ENCODE measurements around the gene S100A3. TPM values are rescaled to one million over a fixed set of nuclear protein-coding genes. Genes with fewer than 3 reads are reported as not detected.
A peak's percentile ranks its signal among the peaks of the same experiment; 100 is the strongest.
"Not testable (repeated sequence)": the region's sequence is repeated elsewhere in the genome, so short reads cannot be mapped to it uniquely, and the experiment has no call there.

S100A3 gene
- total RNA-seq, 1 donor from 2014 or later = 0.46 TPM

DNA sequence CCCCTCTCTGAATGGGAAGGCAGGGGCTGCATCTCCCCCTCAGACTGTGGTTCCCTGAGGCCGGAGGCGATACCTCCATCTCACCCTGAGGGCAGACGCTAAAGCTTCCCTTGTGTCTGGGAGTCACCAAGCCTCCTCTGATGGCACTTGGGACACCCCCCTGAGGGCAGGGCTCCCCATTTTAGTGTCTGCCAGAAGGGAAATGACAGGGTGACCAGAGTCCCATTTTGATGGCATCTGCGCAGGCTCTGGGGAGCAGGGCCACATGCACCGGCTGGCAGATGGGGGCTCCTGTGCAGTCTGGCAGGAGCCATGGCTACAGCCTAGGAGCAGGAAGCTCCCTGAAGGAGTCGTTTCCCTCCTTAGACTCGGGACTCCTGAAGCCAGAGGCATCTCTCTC lies 14.9 kb upstream of the S100A3 start:
- Mint-ChIP-seq H3K4me3 (ENCODE audit: low read depth) (no peak overlapping the region), H3K27ac (no peak overlapping the region), H3K36me3 (ENCODE audit: insufficient read depth) (no peaks in the 10 kb centered on the region), H3K4me1 (ENCODE audit: low read depth) (peaks cover 28% of the 10 kb centered on the region), H3K9me3 (ENCODE audit: low read depth) (no peaks in the 10 kb centered on the region), H3K27me3 (no peaks in the 10 kb centered on the region)
- DNase-seq (ENCODE audit: low spot score, unreplicated experiment) = no peak
- TF ChIP-seq, protein P1, sequence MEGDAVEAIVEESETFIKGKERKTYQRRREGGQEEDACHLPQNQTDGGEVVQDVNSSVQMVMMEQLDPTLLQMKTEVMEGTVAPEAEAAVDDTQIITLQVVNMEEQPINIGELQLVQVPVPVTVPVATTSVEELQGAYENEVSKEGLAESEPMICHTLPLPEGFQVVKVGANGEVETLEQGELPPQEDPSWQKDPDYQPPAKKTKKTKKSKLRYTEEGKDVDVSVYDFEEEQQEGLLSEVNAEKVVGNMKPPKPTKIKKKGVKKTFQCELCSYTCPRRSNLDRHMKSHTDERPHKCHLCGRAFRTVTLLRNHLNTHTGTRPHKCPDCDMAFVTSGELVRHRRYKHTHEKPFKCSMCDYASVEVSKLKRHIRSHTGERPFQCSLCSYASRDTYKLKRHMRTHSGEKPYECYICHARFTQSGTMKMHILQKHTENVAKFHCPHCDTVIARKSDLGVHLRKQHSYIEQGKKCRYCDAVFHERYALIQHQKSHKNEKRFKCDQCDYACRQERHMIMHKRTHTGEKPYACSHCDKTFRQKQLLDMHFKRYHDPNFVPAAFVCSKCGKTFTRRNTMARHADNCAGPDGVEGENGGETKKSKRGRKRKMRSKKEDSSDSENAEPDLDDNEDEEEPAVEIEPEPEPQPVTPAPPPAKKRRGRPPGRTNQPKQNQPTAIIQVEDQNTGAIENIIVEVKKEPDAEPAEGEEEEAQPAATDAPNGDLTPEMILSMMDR (IDR thresholded peaks at IDR 0.05; ENCODE audit: unreplicated experiment) = no peak

DNA sequence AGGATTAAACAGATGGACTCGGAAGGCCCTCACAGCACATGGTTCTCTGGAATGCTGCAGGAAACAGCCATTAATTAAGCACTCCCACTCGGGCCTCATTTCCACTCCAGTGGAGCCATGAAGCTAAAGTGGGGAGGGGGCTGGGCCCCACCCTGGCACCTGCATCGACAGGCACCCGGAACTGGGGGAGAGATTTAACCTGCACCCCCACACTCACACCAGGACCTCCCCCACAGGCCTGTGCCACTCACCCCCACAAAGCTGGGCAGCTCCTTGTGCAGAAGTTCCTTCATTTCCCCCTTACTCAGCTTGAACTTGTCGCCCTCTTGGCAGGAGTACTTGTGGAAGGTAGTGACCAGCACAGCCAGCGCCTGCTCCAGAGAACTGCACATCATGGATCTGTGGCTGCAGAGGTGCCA lies 14.4 kb upstream of the S100A3 start:
- H3K36me3 Mint-ChIP-seq (ENCODE audit: insufficient read depth) = no peaks in the 10 kb centered on the region
- TF ChIP-seq, protein P1 (IDR thresholded peaks at IDR 0.05; ENCODE audit: unreplicated experiment) = no peak
- no peaks in the 10 kb centered on the region for H3K27me3 Mint-ChIP-seq
- H3K27ac Mint-ChIP-seq = peak overlapping the region; percentile 77
- no peak for DNase-seq (ENCODE audit: low spot score, unreplicated experiment)
- H3K4me1 Mint-ChIP-seq (ENCODE audit: low read depth) = peaks cover 23% of the 10 kb centered on the region
- no peaks in the 10 kb centered on the region for H3K9me3 Mint-ChIP-seq (ENCODE audit: low read depth)
- H3K4me3 Mint-ChIP-seq (ENCODE audit: low read depth) = no peak overlapping the region

DNA sequence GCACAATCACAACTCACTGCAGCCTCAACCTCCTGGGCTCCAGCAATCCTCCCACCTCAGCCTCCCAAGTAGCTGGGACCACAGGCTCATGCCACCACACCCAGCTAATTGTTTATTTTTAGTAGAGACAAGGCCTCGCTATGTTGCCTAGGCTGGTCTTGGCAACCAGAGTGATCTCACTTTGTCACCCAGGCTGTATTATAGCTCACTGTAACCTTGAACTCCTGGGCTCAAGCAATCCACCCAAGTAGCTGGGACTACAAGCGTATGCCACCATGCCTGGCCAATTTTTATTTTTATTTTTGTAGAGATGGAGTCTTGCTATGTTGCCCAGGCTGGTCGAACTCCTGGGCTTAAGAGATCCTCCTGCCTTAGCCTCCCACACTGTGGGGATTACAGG lies 13.0 kb upstream of the S100A3 start:
- not testable (repeated sequence) for DNase-seq (ENCODE audit: low spot score, unreplicated experiment); H3K36me3 Mint-ChIP-seq (ENCODE audit: insufficient read depth); H3K9me3 Mint-ChIP-seq (ENCODE audit: low read depth); H3K4me3 Mint-ChIP-seq (ENCODE audit: low read depth); H3K27ac Mint-ChIP-seq; H3K27me3 Mint-ChIP-seq
- peaks cover 13% of the 10 kb centered on the region for H3K4me1 Mint-ChIP-seq (ENCODE audit: low read depth)

DNA sequence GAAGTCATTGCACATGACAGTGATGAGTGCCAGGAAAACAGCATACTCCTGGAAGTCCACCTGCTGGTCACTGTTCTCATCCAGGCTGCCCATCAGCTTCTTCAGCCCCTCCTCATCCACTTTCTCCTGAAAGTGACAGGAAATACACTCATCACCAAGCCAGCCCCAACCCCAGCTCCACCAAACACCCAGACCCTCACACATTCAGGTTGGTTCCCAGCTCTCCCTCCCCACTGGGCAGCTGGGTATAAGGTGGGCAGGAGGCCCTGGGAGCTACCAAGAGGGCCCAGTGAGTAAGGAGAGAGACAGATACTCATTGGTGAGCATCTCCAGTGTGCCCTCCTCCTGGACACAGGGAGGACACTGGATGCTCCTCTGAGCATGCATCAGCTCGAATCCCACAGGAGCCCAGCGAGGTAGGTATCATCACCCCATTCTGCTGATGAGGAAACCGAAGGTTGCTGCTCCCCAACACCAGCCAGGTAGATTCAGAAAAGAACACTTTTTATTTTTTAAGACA lies 12.5 kb upstream of the S100A3 start:
- H3K27me3 Mint-ChIP-seq = no peaks in the 10 kb centered on the region
- no peak for DNase-seq (ENCODE audit: low spot score, unreplicated experiment)
- TF ChIP-seq, protein P1 (IDR thresholded peaks at IDR 0.05; ENCODE audit: unreplicated experiment) = no peak
- no peak overlapping the region for H3K4me3 Mint-ChIP-seq (ENCODE audit: low read depth)
- H3K4me1 Mint-ChIP-seq (ENCODE audit: low read depth) = peaks cover 8% of the 10 kb centered on the region
- H3K27ac Mint-ChIP-seq = no peak overlapping the region
- no peaks in the 10 kb centered on the region for H3K36me3 Mint-ChIP-seq (ENCODE audit: insufficient read depth)
- H3K9me3 Mint-ChIP-seq (ENCODE audit: low read depth) = no peaks in the 10 kb centered on the region

DNA sequence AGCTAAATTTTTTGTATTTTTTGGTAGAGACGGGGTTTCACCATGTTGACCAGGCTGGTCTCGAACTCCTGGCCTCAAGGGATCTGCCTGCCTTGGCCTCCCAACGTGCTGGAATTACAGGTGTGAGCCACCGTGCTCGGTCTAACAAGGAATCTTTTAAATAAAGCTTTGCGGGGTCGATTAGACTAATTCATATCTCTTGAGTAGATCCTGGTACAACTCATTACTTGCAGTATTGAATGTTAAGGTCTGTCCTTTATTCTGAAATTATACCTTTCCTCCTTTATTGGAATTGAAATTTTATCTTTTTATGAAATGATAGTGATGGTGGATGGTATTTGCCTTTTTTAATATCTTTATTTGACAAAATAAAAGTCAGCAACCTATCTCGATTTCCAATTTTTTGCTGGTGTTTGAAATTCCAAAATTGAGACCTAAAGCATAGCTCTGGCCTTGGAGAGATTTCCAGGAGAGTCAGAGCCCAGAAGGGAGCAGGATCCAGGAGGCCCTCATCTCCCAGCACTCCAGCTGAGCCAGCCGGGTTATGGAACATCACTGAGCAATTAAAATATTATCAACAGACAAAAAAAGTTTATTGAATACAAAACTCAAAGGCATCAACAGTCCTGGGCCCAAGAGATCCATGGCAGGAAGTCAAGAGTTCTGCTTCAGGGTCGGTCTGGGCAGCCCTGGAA lies 11.9 kb upstream of the S100A3 start:
- DNase-seq (ENCODE audit: low spot score, unreplicated experiment) = no peak
- Mint-ChIP-seq H3K27me3 (no peaks in the 10 kb centered on the region), H3K9me3 (ENCODE audit: low read depth) (no peaks in the 10 kb centered on the region), H3K4me3 (ENCODE audit: low read depth) (no peak overlapping the region), H3K4me1 (ENCODE audit: low read depth) (peaks cover 5% of the 10 kb centered on the region), H3K36me3 (ENCODE audit: insufficient read depth) (no peaks in the 10 kb centered on the region), H3K27ac (no peak overlapping the region)
- TF ChIP-seq, protein P1 (IDR thresholded peaks at IDR 0.05; ENCODE audit: unreplicated experiment) = no peak

DNA sequence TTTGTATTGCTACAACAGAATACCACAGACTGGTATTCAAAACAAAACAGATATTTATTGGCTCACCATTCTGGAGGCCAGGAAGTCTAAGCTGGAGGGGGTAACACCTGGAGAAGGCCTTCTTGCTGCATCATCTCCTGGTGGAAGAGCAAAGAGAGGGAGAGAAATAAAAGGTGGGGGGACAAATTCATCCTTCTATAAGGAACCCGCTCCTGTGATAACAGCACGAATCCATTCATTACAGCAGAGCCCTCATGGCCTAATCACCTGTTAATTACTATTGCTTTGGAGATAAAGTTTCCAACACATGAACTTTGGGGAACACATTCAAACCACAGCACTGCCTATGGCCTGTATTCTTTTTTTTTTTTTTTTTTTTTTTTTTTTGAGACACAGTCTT lies 11.2 kb upstream of the S100A3 start:
- Mint-ChIP-seq H3K4me3 (ENCODE audit: low read depth) (no peak overlapping the region), H3K27me3 (no peaks in the 10 kb centered on the region), H3K27ac (no peak overlapping the region), H3K36me3 (ENCODE audit: insufficient read depth) (no peaks in the 10 kb centered on the region), H3K4me1 (ENCODE audit: low read depth) (peaks cover under 1% of the 10 kb centered on the region), H3K9me3 (ENCODE audit: low read depth) (no peaks in the 10 kb centered on the region)
- no peak for DNase-seq (ENCODE audit: low spot score, unreplicated experiment)
- TF ChIP-seq, protein P1 (IDR thresholded peaks at IDR 0.05; ENCODE audit: unreplicated experiment) = no peak

Data from progenitor cell of endocrine pancreas (in vitro differentiated cells).